HG02938 (cell line): ENCODE results near the gene PSMF1.

Experiments
- ATAC-seq: cut with Tn5 transposase; IDR thresholded peaks from one replicate; pipeline ENCODE4 v1.9.1; 2021; ENCODE audit warnings: mild to moderate bottlenecking, moderate library complexity; ENCODE audit not compliant: unreplicated experiment

PSMF1 gene

GRCh38 chr20:1163653-1164052 is 45.3 kb downstream of the PSMF1 start:
- ATAC-seq: no peak

- ATAC-seq: no peak
These were observed 46.5 kb downstream of the PSMF1 start for GRCh38 chr20:1164871-1165270.

GRCh38 chr20:1165521-1165920 is 47.1 kb downstream of the PSMF1 start:
- no peak for ATAC-seq

GRCh38 chr20:1165941-1166340 is 47.5 kb downstream of the PSMF1 start:
- ATAC-seq: no peak

GRCh38 chr20:1166948-1167720 is 48.7 kb downstream of the PSMF1 start:
- no peak for ATAC-seq

- no peak for ATAC-seq
These were observed 50.8 kb downstream of the PSMF1 start for GRCh38 chr20:1169224-1169623.

GRCh38 chr20:1171461-1172093 is 53.2 kb downstream of the PSMF1 start:
- no peak for ATAC-seq

- ATAC-seq: no peak
These were observed 55.3 kb downstream of the PSMF1 start for GRCh38 chr20:1173698-1174097.

- ATAC-seq: no peak
These were observed 56.4 kb downstream of the PSMF1 start for GRCh38 chr20:1174787-1175186.

- no peak for ATAC-seq
These were observed 59.3 kb downstream of the PSMF1 start for GRCh38 chr20:1177680-1178079.

GRCh38 chr20:1178103-1178502 is 59.7 kb downstream of the PSMF1 start:
- no peak for ATAC-seq

GRCh38 chr20:1178623-1179022 is 60.2 kb downstream of the PSMF1 start:
- ATAC-seq: no peak

- no peak for ATAC-seq
These were observed 62.5 kb downstream of the PSMF1 start for GRCh38 chr20:1180949-1181348.

GRCh38 chr20:1182106-1182505 is 63.7 kb downstream of the PSMF1 start:
- no peak for ATAC-seq

- ATAC-seq: no peak
These were observed 64.8 kb downstream of the PSMF1 start for GRCh38 chr20:1183153-1183552.

- no peak for ATAC-seq
These were observed 65.8 kb downstream of the PSMF1 start for GRCh38 chr20:1184260-1184637.

- no peak for ATAC-seq
These were observed 66.4 kb downstream of the PSMF1 start, which contains the start of gene TMEM74B for GRCh38 chr20:1184638-1185315. TSS of gene TMEM74B (minus strand) at chr20:1184981. CDS start at chr20:1183801, 1,180 bp downstream.

GRCh38 chr20:1185316-1185741 is 66.9 kb downstream of the PSMF1 start:
- no peak for ATAC-seq

- no peak for ATAC-seq
These were observed 67.5 kb downstream of the PSMF1 start for GRCh38 chr20:1185790-1186334.

- ATAC-seq: no peak
These were observed 68.1 kb downstream of the PSMF1 start for GRCh38 chr20:1186367-1186991.

- no peak for ATAC-seq
These were observed 69.3 kb downstream of the PSMF1 start for GRCh38 chr20:1187605-1188171.
